Fibroblast of lung (primary cell): ENCODE data around the gene CPLANE2.

Experiments
- CTCF ChIP-seq, 2 donors: IDR thresholded peaks in 1 of 2; conservative IDR thresholded peaks in 1 of 2; 1 replicate in 1 of 2; 2 replicates in 1 of 2; pipeline ENCODE4 v1.5.1; 2011 to 2012; ENCODE audit warnings: low read length in 2 of 2, control low read depth in 1 of 2, inconsistent platforms in 1 of 2, low read depth in 1 of 2, mild to moderate bottlenecking in 1 of 2
- EZH2 ChIP-seq: IDR thresholded peaks from 2 replicates; pipeline ENCODE4 v1.5.1; 2012; ENCODE audit warnings: low read length, control low read depth, mild to moderate bottlenecking; ENCODE audit errors: missing control alignments

GRCh38 chr1:16221499-16221898 lies 15.5 kb downstream of the CPLANE2 start:
- TF ChIP-seq CTCF (conservative IDR thresholded peaks at IDR 0.05 in 1 of 2, IDR thresholded peaks at IDR 0.05 in 1 of 2; ENCODE audit: low read depth in 1 of 2, low read length in 2 of 2), result no peak
- no peak for TF ChIP-seq EZH2
